H4 (cell line): ENCODE measurements around the gene RASA1. TPM values are rescaled to one million over a fixed set of nuclear protein-coding genes. Genes with fewer than 3 reads are reported as not detected.

Source experiments
- total RNA-seq: library from RNA; depleted of rRNA; stranded (reverse); fragments of >200 nt; shearing (Covaris generic); gene quantifications from 2 replicates; pipeline ENCODE4 v1.2.3, GENCODE V29; 2014; rRNA removed

Gene RASA1
- total RNA-seq, 1 experiment from 2014 or later = 26.1 TPM

Other genes with a start within 250 kb of the RASA1 start
- 64.6 and 86.6 TPM in 2 replicates for gene CCNH, start 145.0 kb downstream of the RASA1 start, total RNA-seq